H9 (cell line): ENCODE measurements around the gene MED9. TPM values are rescaled to one million over a fixed set of nuclear protein-coding genes. Genes with fewer than 3 reads are reported as not detected.

Source experiments
- DNase-seq: peaks from one replicate; pipeline ENCODE4 v3.0.0-alpha.2; 2017
- H2AFZ ChIP-seq: one replicate; pipeline ENCODE4 v1.6.1; 2013; ENCODE audit warnings: mild to moderate bottlenecking, low read length, control low read depth, moderate library complexity
- H2AK5ac ChIP-seq: 2 replicates; pipeline ENCODE4 v1.6.1; 2013; ENCODE audit warnings: low read length, control low read depth, mixed read lengths; ENCODE audit not compliant: insufficient read length
- H2BK120ac ChIP-seq: one replicate; pipeline ENCODE4 v1.6.1; 2013; ENCODE audit warnings: low read depth, mild to moderate bottlenecking, low read length, control low read depth, inconsistent platforms; ENCODE audit not compliant: poor library complexity, severe bottlenecking
- H2BK12ac ChIP-seq: 2 replicates; pipeline ENCODE4 v1.6.1; 2013; ENCODE audit warnings: low read length, control low read depth, mixed read lengths, low read depth; ENCODE audit not compliant: insufficient read length
- H2BK15ac ChIP-seq: 2 replicates; pipeline ENCODE4 v1.6.1; 2013; ENCODE audit warnings: low read depth, low read length, control low read depth
- H2BK20ac ChIP-seq: one replicate; pipeline ENCODE4 v1.6.1; 2013; ENCODE audit warnings: low read depth, mild to moderate bottlenecking, low read length, control low read depth, inconsistent platforms; ENCODE audit not compliant: poor library complexity, severe bottlenecking
- H2BK5ac ChIP-seq: 2 replicates; pipeline ENCODE4 v1.6.1; 2013; ENCODE audit warnings: low read length, control low read depth, mixed read lengths; ENCODE audit not compliant: insufficient read length
- H3K14ac ChIP-seq: 2 replicates; pipeline ENCODE4 v1.6.1; 2013; ENCODE audit warnings: low read length, control low read depth; ENCODE audit not compliant: insufficient read depth
- H3K18ac ChIP-seq: 2 replicates; pipeline ENCODE4 v1.6.1; 2013; ENCODE audit warnings: low read depth, mild to moderate bottlenecking, mixed read lengths, low read length, control low read depth; ENCODE audit not compliant: insufficient read length
- H3K23ac ChIP-seq: 2 replicates; pipeline ENCODE4 v1.6.1; 2013; ENCODE audit warnings: low read length, control low read depth, mixed read lengths, low read depth; ENCODE audit not compliant: insufficient read length
- H3K23me2 ChIP-seq: 2 replicates; pipeline ENCODE4 v1.6.1; 2013; ENCODE audit warnings: low read depth, mild to moderate bottlenecking, mixed read lengths, low read length, control low read depth; ENCODE audit not compliant: insufficient read length, poor library complexity, severe bottlenecking
- H3K27ac ChIP-seq: 2 replicates; pipeline ENCODE4 v1.5.1; 2013; ENCODE audit warnings: low read length, control low read depth, mixed read lengths, low read depth; ENCODE audit not compliant: insufficient read length
- H3K27me3 ChIP-seq: 2 replicates; pipeline ENCODE4 v1.6.1; 2013; ENCODE audit warnings: low read length, control low read depth, inconsistent platforms; ENCODE audit not compliant: insufficient read depth
- H3K4ac ChIP-seq: 2 replicates; pipeline ENCODE4 v1.6.1; 2013; ENCODE audit warnings: low read depth, mild to moderate bottlenecking, control low read depth, inconsistent platforms, low read length, moderate library complexity
- H3K4me1 ChIP-seq: 2 replicates; pipeline ENCODE4 v1.6.1; 2013; ENCODE audit warnings: low read length, control low read depth, inconsistent platforms; ENCODE audit not compliant: insufficient read depth
- H3K4me2 ChIP-seq: 2 replicates; pipeline ENCODE4 v1.6.1; 2013; ENCODE audit warnings: low read length, control low read depth, mixed read lengths; ENCODE audit not compliant: insufficient read length, insufficient read depth
- H3K56ac ChIP-seq: 2 replicates; pipeline ENCODE4 v1.6.1; 2013; ENCODE audit warnings: low read depth, mild to moderate bottlenecking, mixed read lengths, low read length, control low read depth; ENCODE audit not compliant: insufficient read length
- H3K79me1 ChIP-seq: 2 replicates; pipeline ENCODE4 v1.6.1; 2013; ENCODE audit warnings: low read depth, mild to moderate bottlenecking, moderate library complexity, low read length, control low read depth, inconsistent platforms; ENCODE audit not compliant: insufficient read depth, poor library complexity, severe bottlenecking
- H3K79me2 ChIP-seq: 2 replicates; pipeline ENCODE4 v1.6.1; 2013; ENCODE audit warnings: low read length, control low read depth, inconsistent platforms; ENCODE audit not compliant: insufficient read depth
- H3K9ac ChIP-seq: 2 replicates; pipeline ENCODE4 v1.6.1; 2013; ENCODE audit warnings: low read length, control low read depth, mixed read lengths; ENCODE audit not compliant: insufficient read length; ENCODE audit errors: extremely low read depth
- H3K9me3 ChIP-seq: one replicate; pipeline ENCODE4 v1.6.1; 2013; ENCODE audit warnings: low read depth, low read length, inconsistent platforms; ENCODE audit not compliant: control insufficient read depth
- H3T11ph ChIP-seq: one replicate; pipeline ENCODE4 v1.6.1; 2013; ENCODE audit warnings: mild to moderate bottlenecking, low read length, control low read depth, inconsistent platforms
- H4K20me1 ChIP-seq: one replicate; pipeline ENCODE4 v1.6.1; 2013; ENCODE audit not compliant: control insufficient read depth, insufficient read length, insufficient read depth
- H4K5ac ChIP-seq: 2 replicates; pipeline ENCODE4 v1.6.1; 2013; ENCODE audit warnings: low read depth, mild to moderate bottlenecking, mixed read lengths, low read length, control low read depth; ENCODE audit not compliant: insufficient read length
- H4K8ac ChIP-seq: replicated peaks from 2 replicates; pipeline ENCODE4 v1.6.1; 2013; ENCODE audit warnings: low read length, control low read depth, mixed read lengths, low read depth; ENCODE audit not compliant: insufficient read length
- H4K91ac ChIP-seq: 2 replicates; pipeline ENCODE4 v1.6.1; 2013; ENCODE audit warnings: low read depth, mild to moderate bottlenecking, moderate library complexity, mixed read lengths, low read length, control low read depth; ENCODE audit not compliant: insufficient read length
- H3K27ac Mint-ChIP-seq, 3 experiments: 2 replicates in 2 of 3; 3 replicates in 1 of 3; pipeline ENCODE4 v1.8.0; 2020 to 2021; ENCODE audit warnings: mixed read lengths in 3 of 3, mild to moderate bottlenecking in 1 of 3, moderate library complexity in 1 of 3
- H3K27me3 Mint-ChIP-seq: 2 replicates; pipeline ENCODE4 v1.8.0; 2021; ENCODE audit warnings: low read depth, mild to moderate bottlenecking, moderate library complexity, mixed read lengths
- H3K36me3 Mint-ChIP-seq, 3 experiments: 2 replicates in 2 of 3; 3 replicates in 1 of 3; pipeline ENCODE4 v1.8.0; 2020 to 2021; ENCODE audit warnings: low read depth in 3 of 3, mixed read lengths in 3 of 3; ENCODE audit not compliant: insufficient read depth in 1 of 3
- H3K4me1 Mint-ChIP-seq, 2 experiments: 2 replicates each; pipeline ENCODE4 v1.8.0; 2020; ENCODE audit warnings: mixed read lengths in 2 of 2
- H3K4me3 Mint-ChIP-seq, 2 experiments: 2 replicates in 1 of 2; 3 replicates in 1 of 2; pipeline ENCODE4 v1.8.0; 2020 to 2021; ENCODE audit warnings: mild to moderate bottlenecking in 2 of 2, mixed read lengths in 2 of 2, moderate library complexity in 1 of 2
- H3K9me3 Mint-ChIP-seq, 2 experiments: 2 replicates in 1 of 2; 3 replicates in 1 of 2; pipeline ENCODE4 v1.8.0; 2020; ENCODE audit warnings: mild to moderate bottlenecking in 2 of 2, mixed read lengths in 2 of 2, moderate library complexity in 1 of 2
- WGBS: extraction: QIAGEN DNeasy Blood & Tissue Kit; methylation state at CpG from one replicate; pipeline ENCODE4 v1.1.7; 2013; ENCODE audit warnings: missing lambda C conversion rate, low lambda C conversion rate, mixed read lengths; ENCODE audit not compliant: insufficient read length; ENCODE audit errors: extremely low coverage; 5-methylcytosine and 5-hydroxymethylcytosine counted together
- total RNA-seq: library from RNA; stranded (reverse); gene quantifications from 2 replicates; pipeline ENCODE4 v1.2.1, GENCODE V29; 2021
- TF ChIP-seq, protein P1 (sequence below): fragments of 200-600 bp; sonication (generic); conservative IDR thresholded peaks from 3 replicates; pipeline ENCODE4 v1.8.0; 2021; ENCODE audit warnings: antibody characterized with exemption, mild to moderate bottlenecking

The MED9 gene
- total RNA-seq, 1 experiment from 2014 or later = 20.0 TPM

DNA sequence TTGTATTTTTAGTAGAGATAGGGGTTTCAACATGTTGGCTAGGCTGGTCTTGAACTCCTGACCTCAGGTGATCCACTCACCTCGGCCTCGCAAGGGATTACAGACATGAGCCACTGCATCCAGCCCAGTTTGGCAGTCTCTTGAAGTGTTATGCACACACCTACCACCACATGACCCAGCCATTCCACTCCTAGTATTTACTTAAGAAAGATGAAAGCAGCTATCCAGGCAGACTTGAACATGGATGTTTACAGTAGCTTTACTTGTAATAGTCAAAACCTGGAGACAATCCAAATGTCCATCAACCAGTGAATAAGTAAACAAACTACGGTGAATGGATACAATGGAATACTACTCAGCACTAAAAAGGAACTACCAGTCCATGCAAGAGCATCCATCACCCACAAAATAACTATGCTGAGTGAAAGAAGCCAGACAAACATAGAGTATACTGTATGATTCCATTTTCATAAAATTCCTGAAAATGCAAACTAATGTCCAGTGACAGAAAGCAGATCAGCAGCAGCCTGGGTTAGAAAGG, 57.2 kb downstream of the MED9 start:
- no peaks in the 10 kb centered on the region for H3K4me1 ChIP-seq
- Mint-ChIP-seq H3K36me3 (peaks cover 0 to 3% (median 0%) of the 10 kb centered on the region in 3 experiments; a peak in 1 of 7 replicates), H3K4me1 (peaks cover 6 to 13% of the 10 kb centered on the region in 2 experiments), H3K27me3 (no peaks in the 10 kb centered on the region), H3K4me3 (no peak overlapping the region), H3K27ac (no peak overlapping the region; a peak in 1 of 7 replicates), H3K9me3 (no peaks in the 10 kb centered on the region)
- H2BK15ac ChIP-seq = no peak overlapping the region
- no peak overlapping the region for H4K5ac ChIP-seq
- H3K56ac ChIP-seq = no peak overlapping the region
- no peaks in the 10 kb centered on the region for H3K79me2 ChIP-seq
- H2AFZ ChIP-seq = no peak overlapping the region
- H3K23me2 ChIP-seq = no peaks in the 10 kb centered on the region
- H3K9ac ChIP-seq = no peak overlapping the region
- H3K9me3 ChIP-seq = no peaks in the 10 kb centered on the region
- H3K18ac ChIP-seq = no peak overlapping the region
- no peak overlapping the region for H3T11ph ChIP-seq
- no peak for DNase-seq
- H2AK5ac ChIP-seq = no peak overlapping the region
- no peaks in the 10 kb centered on the region for H4K20me1 ChIP-seq
- no peak overlapping the region for H3K23ac ChIP-seq
- no peak overlapping the region for H2BK5ac ChIP-seq
- H2BK120ac ChIP-seq = no peak overlapping the region
- H3K79me1 ChIP-seq = no peaks in the 10 kb centered on the region
- no peak overlapping the region for H4K91ac ChIP-seq
- H4K8ac ChIP-seq = no peak overlapping the region
- TF ChIP-seq, protein P1, sequence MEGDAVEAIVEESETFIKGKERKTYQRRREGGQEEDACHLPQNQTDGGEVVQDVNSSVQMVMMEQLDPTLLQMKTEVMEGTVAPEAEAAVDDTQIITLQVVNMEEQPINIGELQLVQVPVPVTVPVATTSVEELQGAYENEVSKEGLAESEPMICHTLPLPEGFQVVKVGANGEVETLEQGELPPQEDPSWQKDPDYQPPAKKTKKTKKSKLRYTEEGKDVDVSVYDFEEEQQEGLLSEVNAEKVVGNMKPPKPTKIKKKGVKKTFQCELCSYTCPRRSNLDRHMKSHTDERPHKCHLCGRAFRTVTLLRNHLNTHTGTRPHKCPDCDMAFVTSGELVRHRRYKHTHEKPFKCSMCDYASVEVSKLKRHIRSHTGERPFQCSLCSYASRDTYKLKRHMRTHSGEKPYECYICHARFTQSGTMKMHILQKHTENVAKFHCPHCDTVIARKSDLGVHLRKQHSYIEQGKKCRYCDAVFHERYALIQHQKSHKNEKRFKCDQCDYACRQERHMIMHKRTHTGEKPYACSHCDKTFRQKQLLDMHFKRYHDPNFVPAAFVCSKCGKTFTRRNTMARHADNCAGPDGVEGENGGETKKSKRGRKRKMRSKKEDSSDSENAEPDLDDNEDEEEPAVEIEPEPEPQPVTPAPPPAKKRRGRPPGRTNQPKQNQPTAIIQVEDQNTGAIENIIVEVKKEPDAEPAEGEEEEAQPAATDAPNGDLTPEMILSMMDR = no peak
- no peak overlapping the region for H3K4ac ChIP-seq
- H3K27me3 ChIP-seq = no peaks in the 10 kb centered on the region
- WGBS = no CpG with 5 or more reads among the region's 3 CpGs
- H2BK12ac ChIP-seq = no peak overlapping the region
- no peak overlapping the region for H2BK20ac ChIP-seq
- H3K4me2 ChIP-seq = no peak overlapping the region
- H3K14ac ChIP-seq = no peak overlapping the region
- no peak overlapping the region for H3K27ac ChIP-seq
